ENCODE results near the gene PHPT1. TPM values are rescaled to one million over a fixed set of nuclear protein-coding genes. Genes with fewer than 3 reads are reported as not detected.

PHPT1 gene
- total RNA-seq, 4 donors from 2014 or later = 42.6 to 71.0 (median 66.7) TPM

- WGBS, 2 donors = 55 to 77% methylated on average over 5 to 25 of the region's 29 CpGs
- Histone ChIP-seq H3K27ac (no peak overlapping the region), H3K27me3 (peaks cover 0 to 2% of the 10 kb centered on the region in 2 donors), H3K4me1 (peaks cover 0 to 39% (median 14%) of the 10 kb centered on the region in 4 donors), H3K36me3 (peaks cover 0 to 18% (median 0%) of the 10 kb centered on the region in 3 donors), H3K9me3 (no peaks in the 10 kb centered on the region), H3K4me3 (no peak overlapping the region)
- TF ChIP-seq CTCF (IDR thresholded peaks at IDR 0.05) = no peak
- no peak for TF ChIP-seq POLR2A (IDR thresholded peaks at IDR 0.05)
- TF ChIP-seq EP300 (IDR thresholded peaks at IDR 0.05) = no peak
- DNase-seq (ENCODE audit: low spot score in 2 of 2) = no peak
Measured at GRCh38 chr9:136852664-136853595, 3.7 kb downstream of the PHPT1 start.

GRCh38 chr9:136853596-136854112 is 4.4 kb downstream of the PHPT1 start:
- 75 to 82% methylated on average over 4 to 13 of the region's 18 CpGs for WGBS, 2 donors
- no peak overlapping the region for H3K27ac ChIP-seq
- H3K9me3 ChIP-seq = no peaks in the 10 kb centered on the region
- H3K4me3 ChIP-seq = no peak overlapping the region
- TF ChIP-seq POLR2A (IDR thresholded peaks at IDR 0.05) = no peak
- TF ChIP-seq CTCF (IDR thresholded peaks at IDR 0.05) = no peak
- no peak for TF ChIP-seq EP300 (IDR thresholded peaks at IDR 0.05)
- H3K36me3 ChIP-seq = peaks cover 0 to 23% (median 0%) of the 10 kb centered on the region in 3 donors
- no peaks in the 10 kb centered on the region for H3K27me3 ChIP-seq
- no peak for DNase-seq (ENCODE audit: low spot score in 2 of 2)
- peaks cover 0 to 35% (median 11%) of the 10 kb centered on the region in 4 donors for H3K4me1 ChIP-seq

GRCh38 chr9:136854113-136854841 is 5.1 kb downstream of the PHPT1 start:
- TF ChIP-seq EP300 (IDR thresholded peaks at IDR 0.05) (no peak), CTCF (IDR thresholded peaks at IDR 0.05) (no peak), POLR2A (IDR thresholded peaks at IDR 0.05) (no peak)

DNA sequence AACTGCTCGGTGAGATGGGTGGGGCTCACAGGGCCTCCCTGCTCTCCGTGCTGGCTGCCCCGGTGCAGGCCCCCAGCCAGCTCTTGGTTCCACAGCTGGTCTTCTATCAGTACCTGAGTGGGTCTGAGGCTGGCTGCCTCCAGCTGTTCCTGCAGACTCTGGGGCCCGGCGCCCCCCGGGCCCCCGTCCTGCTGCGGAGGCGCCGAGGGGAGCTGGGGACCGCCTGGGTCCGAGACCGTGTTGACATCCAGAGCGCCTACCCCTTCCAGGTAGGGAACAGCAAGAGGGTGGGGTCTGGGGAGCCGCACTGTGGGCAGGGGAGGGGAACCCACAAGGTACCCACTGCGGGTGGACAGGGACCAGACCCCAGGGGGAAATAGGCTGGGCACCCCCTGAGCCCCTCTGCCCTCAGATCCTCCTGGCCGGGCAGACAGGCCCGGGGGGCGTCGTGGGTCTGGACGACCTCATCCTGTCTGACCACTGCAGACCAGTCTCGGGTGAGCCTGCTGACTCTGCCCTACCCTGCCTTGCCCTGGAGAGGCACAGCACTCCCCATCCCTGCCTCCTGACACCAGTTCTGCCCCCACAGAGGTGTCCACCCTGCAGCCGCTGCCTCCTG is 5.7 kb downstream of the PHPT1 start:
- Histone ChIP-seq H3K27me3 (no peaks in the 10 kb centered on the region), H3K4me3 (no peak overlapping the region), H3K9me3 (no peaks in the 10 kb centered on the region), H3K36me3 (peaks cover 0 to 32% (median 0%) of the 10 kb centered on the region in 3 donors), H3K27ac (no peak overlapping the region), H3K4me1 (peaks cover 0 to 44% (median 14%) of the 10 kb centered on the region in 4 donors)
- TF ChIP-seq EP300 (IDR thresholded peaks at IDR 0.05) (no peak), POLR2A (IDR thresholded peaks at IDR 0.05) (no peak), CTCF (IDR thresholded peaks at IDR 0.05) (no peak)
- DNase-seq (ENCODE audit: low spot score in 2 of 2) = no peak
- WGBS, 2 donors = 67 to 83% methylated on average over 11 to 13 of the region's 23 CpGs

More at GRCh38 chr9:136854113-136854841, 5.1 kb downstream of the PHPT1 start:
- DNase-seq (ENCODE audit: low spot score in 2 of 2) = no peak
- Histone ChIP-seq H3K27me3 (no peaks in the 10 kb centered on the region), H3K4me1 (peaks cover 0 to 41% (median 14%) of the 10 kb centered on the region in 4 donors), H3K36me3 (peaks cover 0 to 25% (median 0%) of the 10 kb centered on the region in 3 donors), H3K4me3 (no peak overlapping the region), H3K9me3 (no peaks in the 10 kb centered on the region), H3K27ac (no peak overlapping the region)
- 65 to 71% methylated on average over 13 to 16 of the region's 30 CpGs for WGBS, 2 donors
